Esophagus muscularis mucosa (tissue), 4 donors: ENCODE data around the gene VPS39. TPM values are rescaled to one million over a fixed set of nuclear protein-coding genes. Genes with fewer than 3 reads are reported as not detected.

Experiments used
- DNase-seq: peaks from one replicate; pipeline ENCODE4 v3.0.0-alpha.2; 2017; ENCODE audit errors: extremely low spot score
- H3K27ac ChIP-seq, 4 donors: fragments of 200-600 bp; sonication (generic); replicated peaks in 1 of 4; 1 replicate in 3 of 4; 2 replicates in 1 of 4; pipeline ENCODE4 v1.5.1; 2016 to 2019; ENCODE audit warnings: mild to moderate bottlenecking in 1 of 4
- H3K27me3 ChIP-seq, 4 donors: fragments of 200-600 bp; sonication (generic); one replicate each; pipeline versions ENCODE4 v1.5.1 to v1.6.0; 2016 to 2019
- H3K36me3 ChIP-seq, 4 donors: fragments of 200-600 bp; sonication (generic); one replicate each; pipeline ENCODE4 v1.5.1; 2016 to 2019
- H3K4me1 ChIP-seq, 4 donors: fragments of 200-600 bp; sonication (generic); one replicate each; pipeline ENCODE4 v1.5.1; 2016 to 2019
- H3K4me3 ChIP-seq, 4 donors: fragments of 200-600 bp; sonication (generic); 1 replicate in 2 of 4; 2 replicates in 2 of 4; pipeline ENCODE4 v1.5.1; 2016 to 2019; ENCODE audit warnings: mild to moderate bottlenecking in 4 of 4, moderate library complexity in 1 of 4
- H3K9me3 ChIP-seq, 4 donors: fragments of 200-600 bp; sonication (generic); 1 replicate in 3 of 4; 2 replicates in 1 of 4; pipeline ENCODE4 v1.5.1; 2016 to 2019
- CTCF ChIP-seq, 3 experiments: fragments of 200-600 bp in 2 of 3; fragments of 450-650 bp in 1 of 3; sonication (generic) in 2 of 3; IDR thresholded peaks; one replicate each; pipeline ENCODE4 v1.5.1; 2017 to 2019; ENCODE audit warnings: antibody characterized with exemption in 3 of 3, mild to moderate bottlenecking in 2 of 3, moderate library complexity in 1 of 3
- EP300 ChIP-seq: sonication (generic); formaldehyde crosslinking; IDR thresholded peaks from one replicate; pipeline ENCODE4 v1.6.1; 2017; ENCODE audit warnings: antibody characterized with exemption
- POLR2A ChIP-seq: fragments of 450-650 bp; IDR thresholded peaks from one replicate; pipeline ENCODE4 v1.6.1; 2017; ENCODE audit warnings: antibody characterized with exemption, moderate library complexity, mild to moderate bottlenecking, low read depth
- POLR2AphosphoS5 ChIP-seq, 2 donors: sonication (generic); formaldehyde crosslinking; IDR thresholded peaks; one replicate each; pipeline ENCODE4 v1.6.1; 2017; ENCODE audit warnings: antibody characterized with exemption in 2 of 2
- WGBS: methylation state at CpG from one replicate; pipeline ENCODE4 v1.1.5; 2018; 5-methylcytosine and 5-hydroxymethylcytosine counted together
- intact Hi-C: fragments of 100-400 bp; cut with DNase I; formaldehyde crosslinking; loops from one replicate; pipeline ENCODE4 v1.15.1; 2023
- total RNA-seq, 4 donors: library from RNA; depleted of rRNA; stranded (reverse); fragments of >200 nt; gene quantifications; one replicate each; pipeline versions ENCODE4 v1.1.0 to v1.2.1, GENCODE V29; 2016

VPS39 gene
- total RNA-seq, 4 donors from 2014 or later, result 50.8 to 83.5 (median 56.2) TPM

GRCh38 chr15:42172475-42172874 lies 35.6 kb downstream of the VPS39 start:
- Histone ChIP-seq H3K36me3 (peaks cover 50 to 98% (median 88%) of the 10 kb centered on the region in 4 donors), H3K9me3 (no peaks in the 10 kb centered on the region), H3K27me3 (no peaks in the 10 kb centered on the region), H3K4me1 (peaks cover 0 to 8% (median 3%) of the 10 kb centered on the region in 4 donors), H3K27ac (no peak overlapping the region), H3K4me3 (no peak overlapping the region)
- TF ChIP-seq EP300, result no peak
- no peak for DNase-seq
- intact Hi-C loops, result no loop called here
- 67% methylated on average over 5 of the region's 5 CpGs for WGBS

DNA sequence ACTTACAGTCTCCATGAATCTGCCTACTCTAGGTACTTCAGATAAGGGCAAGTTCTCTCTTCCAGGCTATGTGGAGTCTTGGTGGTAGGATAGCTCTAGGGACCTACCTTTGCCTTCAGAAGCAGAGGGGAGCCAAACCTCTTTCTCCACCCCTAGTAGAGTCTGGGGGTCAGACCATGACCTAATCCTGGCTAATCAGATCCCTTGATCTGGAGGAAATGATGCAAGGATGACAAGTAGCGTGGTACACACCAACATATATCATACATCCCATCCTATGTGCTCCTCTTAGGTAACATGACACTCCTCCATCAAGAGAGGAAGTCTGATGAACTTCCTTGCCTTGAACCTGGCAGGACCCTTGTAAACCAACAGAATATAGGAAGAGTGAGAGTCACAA lies 36.3 kb downstream of the VPS39 start:
- TF ChIP-seq CTCF (IDR thresholded peaks at IDR 0.05), result no peak
- TF ChIP-seq POLR2AphosphoS5 (IDR thresholded peaks at IDR 0.05), result no peak
- TF ChIP-seq POLR2A, result no peak
- no peak for TF ChIP-seq EP300
- Histone ChIP-seq H3K9me3 (no peaks in the 10 kb centered on the region), H3K4me3 (no peak overlapping the region), H3K4me1 (peaks cover 0 to 8% (median 3%) of the 10 kb centered on the region in 4 donors), H3K36me3 (peaks cover 55 to 98% (median 89%) of the 10 kb centered on the region in 4 donors), H3K27ac (no peak overlapping the region), H3K27me3 (no peaks in the 10 kb centered on the region)
- 100% methylated on average over 1 of the region's 1 CpG for WGBS
- DNase-seq, result no peak
- intact Hi-C loops, result no loop called here

DNA sequence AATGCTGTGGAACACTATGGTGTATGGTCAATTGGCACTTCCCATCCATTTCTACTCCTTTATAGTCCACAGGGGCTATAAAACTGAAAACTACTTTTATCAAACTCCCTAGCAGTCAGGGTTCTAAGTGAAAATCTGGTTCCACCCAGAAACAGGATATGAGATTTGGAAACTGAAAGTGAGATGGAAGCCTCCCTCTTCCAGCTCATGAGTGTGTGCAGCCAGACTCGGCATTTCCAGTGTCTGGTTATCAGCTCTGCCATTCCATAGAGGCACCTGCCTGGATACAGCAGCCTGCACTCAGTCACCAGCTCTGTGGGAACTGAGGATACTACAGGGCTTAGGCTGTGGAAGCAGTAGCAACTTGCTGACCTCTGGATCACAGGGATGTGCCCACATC lies 37.0 kb downstream of the VPS39 start:
- peaks cover 61 to 98% (median 93%) of the 10 kb centered on the region in 4 donors for H3K36me3 ChIP-seq

GRCh38 chr15:42166225-42166940 lies 41.7 kb downstream of the VPS39 start:
- intact Hi-C loops, result no loop called here
- Histone ChIP-seq H3K4me1 (no peaks in the 10 kb centered on the region), H3K27ac (no peak overlapping the region), H3K4me3 (no peak overlapping the region), H3K9me3 (no peaks in the 10 kb centered on the region), H3K27me3 (no peaks in the 10 kb centered on the region), H3K36me3 (peaks cover 76 to 98% (median 95%) of the 10 kb centered on the region in 4 donors)
- TF ChIP-seq POLR2A (no peak), POLR2AphosphoS5 (IDR thresholded peaks at IDR 0.05) (no peak), EP300 (no peak), CTCF (IDR thresholded peaks at IDR 0.05) (no peak)
- WGBS, result 94% methylated on average over 12 of the region's 13 CpGs
- no peak for DNase-seq

More for the DNA sequence above, 37.0 kb downstream of the VPS39 start:
- H3K27ac ChIP-seq, result no peak overlapping the region
- no peaks in the 10 kb centered on the region for H3K9me3 ChIP-seq
- 70% methylated on average over 1 of the region's 1 CpG for WGBS
- H3K4me3 ChIP-seq, result no peak overlapping the region
- peaks cover 0 to 8% (median 3%) of the 10 kb centered on the region in 4 donors for H3K4me1 ChIP-seq
- TF ChIP-seq CTCF (IDR thresholded peaks at IDR 0.05) (no peak), POLR2A (no peak), EP300 (no peak)
- intact Hi-C loops, result no loop called here
- no peaks in the 10 kb centered on the region for H3K27me3 ChIP-seq
- DNase-seq, result no peak

DNA sequence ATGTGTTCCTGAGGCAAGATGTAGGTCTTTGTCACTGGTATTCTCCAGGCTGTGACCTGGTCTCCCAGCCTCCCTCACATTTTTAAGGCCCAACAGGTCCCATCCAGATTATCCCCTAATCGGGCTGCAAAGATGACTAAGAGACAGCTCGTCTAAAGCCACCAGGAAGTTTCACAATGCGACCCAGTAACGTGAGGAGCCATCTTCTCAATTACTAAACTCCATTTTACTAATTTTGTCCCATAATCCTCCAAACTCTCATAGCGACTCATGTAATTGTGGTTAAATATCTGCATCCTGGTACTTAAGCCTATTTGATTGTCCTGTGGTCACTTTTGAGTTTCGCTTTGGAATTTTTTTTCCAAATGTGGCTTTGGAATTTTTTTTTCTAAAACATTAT lies 43.0 kb downstream of the VPS39 start:
- H3K9me3 ChIP-seq, result no peaks in the 10 kb centered on the region
- H3K4me3 ChIP-seq, result no peak overlapping the region
- peaks cover 0 to under 1% (median 0%) of the 10 kb centered on the region in 4 donors for H3K4me1 ChIP-seq
- H3K36me3 ChIP-seq, result peaks cover 77 to 100% (median 98%) of the 10 kb centered on the region in 4 donors
- no peak overlapping the region for H3K27ac ChIP-seq
- no peak for TF ChIP-seq CTCF (IDR thresholded peaks at IDR 0.05)
- no peak for TF ChIP-seq EP300
- TF ChIP-seq POLR2A, result no peak
- no peak for TF ChIP-seq POLR2AphosphoS5 (IDR thresholded peaks at IDR 0.05)
- H3K27me3 ChIP-seq, result no peaks in the 10 kb centered on the region
- no peak for DNase-seq
- intact Hi-C loops, result no loop called here
- 78% methylated on average over 6 of the region's 6 CpGs for WGBS
